Small intestine (tissue), 7 donors: ENCODE data around the gene SNRNP48. TPM values are rescaled to one million over a fixed set of nuclear protein-coding genes. Genes with fewer than 3 reads are reported as not detected.

ENCODE experiments used
- DNase-seq, 2 donors: peaks; one replicate each; pipeline versions ENCODE4 v3.0.0 to v3.0.0-alpha.2; 2013
- FAIRE-seq: peaks from 2 replicates; lab custom pipeline; 2012; peaks lifted over from hg19 to GRCh38; lab: Jason Lieb, UNC
- H3K27ac ChIP-seq, 3 donors: one replicate each; pipeline ENCODE4 v1.5.1; 2013; ENCODE audit warnings: low read length in 2 of 3, mild to moderate bottlenecking in 2 of 3, control low read depth in 1 of 3, inconsistent platforms in 1 of 3, low read depth in 1 of 3, moderate library complexity in 1 of 3
- H3K27me3 ChIP-seq, 3 donors: one replicate each; pipeline ENCODE4 v1.6.1; 2013; ENCODE audit warnings: low read length in 3 of 3, inconsistent platforms in 1 of 3; ENCODE audit not compliant: control insufficient read depth in 3 of 3, insufficient read depth in 3 of 3
- H3K36me3 ChIP-seq, 3 donors: one replicate each; pipeline ENCODE4 v1.6.1; 2013; ENCODE audit warnings: low read length in 3 of 3, inconsistent platforms in 1 of 3, low read depth in 1 of 3, mild to moderate bottlenecking in 1 of 3, moderate library complexity in 1 of 3; ENCODE audit not compliant: control insufficient read depth in 3 of 3, insufficient read depth in 2 of 3
- H3K4me1 ChIP-seq, 3 donors: one replicate each; pipeline ENCODE4 v1.6.1; 2013; ENCODE audit warnings: low read length in 2 of 3, inconsistent platforms in 1 of 3, low read depth in 1 of 3, mild to moderate bottlenecking in 1 of 3, moderate library complexity in 1 of 3; ENCODE audit not compliant: control insufficient read depth in 3 of 3, insufficient read depth in 2 of 3
- H3K4me3 ChIP-seq, 3 donors: one replicate each; pipeline ENCODE4 v1.5.1; 2013; ENCODE audit warnings: low read length in 3 of 3, control low read depth in 1 of 3, inconsistent platforms in 1 of 3, low read depth in 1 of 3, mild to moderate bottlenecking in 1 of 3, moderate library complexity in 1 of 3
- H3K9me3 ChIP-seq, 2 donors: one replicate each; pipeline ENCODE4 v1.6.1; 2013; ENCODE audit warnings: low read depth in 1 of 2, low read length in 1 of 2; ENCODE audit not compliant: control insufficient read depth in 2 of 2, insufficient read depth in 1 of 2
- WGBS, 3 donors: extraction: QIAGEN DNeasy Blood & Tissue Kit; methylation state at CpG; one replicate each; pipeline ENCODE4 v1.1.7; 2013; 5-methylcytosine and 5-hydroxymethylcytosine counted together
- polyA plus RNA-seq, 4 donors: library from polyadenylated mRNA; stranded (reverse) in 3 of 4; unstranded in 1 of 4; fragments of 200-250 nt in 3 of 4; fragments of 120-200 nt in 1 of 4; gene quantifications; one replicate each; pipeline versions ENCODE4 v1.2.1 to v1.2.3, GENCODE V29; 2013
- donor health status: healthy with polysubstance abuse.
- donor health status: control.
- donor health status: control.
- donor health status: Bipolar disorder and iron deficiency.
- donor health status: healthy.

The SNRNP48 gene
- polyA plus RNA-seq, 4 donors = 7.3 to 19.8 (median 8.4) TPM

DNA sequence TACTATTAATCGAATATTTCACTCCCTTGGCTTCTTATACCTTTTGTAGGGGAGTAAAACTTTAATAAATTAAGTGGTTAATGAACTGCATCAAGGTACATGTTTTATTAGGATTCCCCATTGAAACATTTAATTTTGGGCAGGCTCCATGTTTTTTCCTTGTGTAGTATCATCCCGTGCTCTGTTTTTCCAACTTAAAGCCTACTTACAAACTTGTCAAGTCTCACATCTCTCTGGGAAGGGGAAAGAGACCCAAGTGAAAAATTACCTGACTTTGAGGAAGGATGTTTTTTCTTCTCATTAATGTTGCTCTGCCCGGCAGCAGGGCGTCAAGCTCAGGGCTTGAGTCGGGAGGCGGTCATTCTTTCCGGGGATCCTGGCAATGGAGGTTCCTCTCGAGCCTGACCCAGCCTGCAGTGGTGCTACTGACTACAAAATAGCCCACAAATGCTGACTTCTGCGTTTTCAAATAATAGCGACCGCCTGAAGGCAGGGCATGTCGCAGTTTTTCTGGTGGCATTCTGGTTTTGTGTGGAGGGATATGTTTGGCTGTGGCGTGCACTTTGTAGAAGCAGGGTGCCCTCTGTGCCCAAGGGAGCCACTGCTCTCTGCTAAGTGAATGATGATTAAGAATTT, 46.1 kb upstream of the SNRNP48 start:
- Histone ChIP-seq H3K27me3 (peaks cover 0 to 13% (median 3%) of the 10 kb centered on the region in 3 donors), H3K36me3 (peaks cover 0 to 7% (median 0%) of the 10 kb centered on the region in 3 donors), H3K4me3 (peak overlapping the region; percentile 34 to 95 (median 75)), H3K4me1 (peaks cover 0 to 35% (median 0%) of the 10 kb centered on the region in 3 donors), H3K27ac (peak overlapping the region; percentile 53 to 98 (median 73)), H3K9me3 (peaks cover 0 to 3% of the 10 kb centered on the region in 2 donors)
- DNase-seq (peak; percentile 55 to 66), FAIRE-seq (no peak)
- WGBS, 3 donors = 11 to 33% (median 27%) methylated on average over 13 of the region's 13 CpGs

GRCh38 chr6:7544597-7544996, 45.4 kb upstream of the SNRNP48 start:
- DNase-seq (peak in 1 of 2 donors; percentile 26), FAIRE-seq (no peak)
- peaks cover 0 to 40% (median 0%) of the 10 kb centered on the region in 3 donors for H3K4me1 ChIP-seq
- H3K4me3 ChIP-seq = peak overlapping the region in 2 of 3 donors; percentile 30 to 95
- H3K27me3 ChIP-seq = peaks cover 0 to 13% (median 1%) of the 10 kb centered on the region in 3 donors
- peaks cover 0 to 3% of the 10 kb centered on the region in 2 donors for H3K9me3 ChIP-seq
- H3K36me3 ChIP-seq = peaks cover 0 to 7% (median 0%) of the 10 kb centered on the region in 3 donors
- peak overlapping the region in 1 of 3 donors; percentile 98 for H3K27ac ChIP-seq
- 19 to 44% (median 27%) methylated on average over 3 of the region's 3 CpGs for WGBS, 3 donors

DNA sequence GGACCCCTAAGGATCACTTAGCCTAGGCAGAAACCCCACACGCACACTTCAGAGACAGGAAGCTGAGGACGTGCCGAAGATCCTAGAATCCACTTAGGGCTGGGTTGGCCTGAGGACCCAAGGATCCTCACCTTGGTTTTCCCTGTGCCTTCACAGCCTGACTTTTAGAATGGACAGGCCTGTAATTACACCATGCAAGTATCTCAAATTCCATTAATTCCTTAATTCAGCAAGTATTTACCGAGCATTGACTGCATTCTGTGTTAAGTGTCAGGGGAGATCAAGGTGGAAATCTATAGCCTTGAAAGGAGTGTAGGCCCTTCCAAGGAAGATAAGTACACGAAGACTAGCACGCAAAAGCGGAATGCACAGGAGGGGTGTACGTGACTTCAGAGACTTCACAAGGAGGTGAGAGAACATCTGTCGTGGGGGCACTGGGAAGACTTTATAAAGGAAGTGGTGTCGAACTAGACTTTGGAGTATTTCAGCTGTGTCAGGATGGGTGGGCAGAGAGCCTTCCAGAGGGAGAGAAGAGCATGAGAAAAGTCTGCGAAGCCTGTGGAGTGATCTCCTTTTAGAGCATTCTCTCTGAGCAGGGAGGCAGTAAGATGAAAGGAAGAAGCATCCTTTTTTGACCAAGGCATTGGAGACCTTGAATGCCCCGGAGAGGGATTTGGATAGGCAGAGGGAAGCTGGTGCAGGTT, 44.5 kb upstream of the SNRNP48 start:
- peak; percentile 48 to 61 for DNase-seq
- H3K36me3 ChIP-seq = peaks cover 0 to 11% (median 0%) of the 10 kb centered on the region in 3 donors
- peaks cover 0 to 47% (median 3%) of the 10 kb centered on the region in 3 donors for H3K4me1 ChIP-seq
- WGBS, 3 donors = 19 to 62% (median 41%) methylated on average over 12 of the region's 12 CpGs
- peak overlapping the region; percentile 49 to 98 (median 73) for H3K27ac ChIP-seq
- H3K4me3 ChIP-seq = peak overlapping the region in 2 of 3 donors; percentile 6 to 17
- peaks cover 0 to 2% of the 10 kb centered on the region in 2 donors for H3K9me3 ChIP-seq
- no peak for FAIRE-seq
- H3K27me3 ChIP-seq = peaks cover 0 to 11% (median 0%) of the 10 kb centered on the region in 3 donors

DNA sequence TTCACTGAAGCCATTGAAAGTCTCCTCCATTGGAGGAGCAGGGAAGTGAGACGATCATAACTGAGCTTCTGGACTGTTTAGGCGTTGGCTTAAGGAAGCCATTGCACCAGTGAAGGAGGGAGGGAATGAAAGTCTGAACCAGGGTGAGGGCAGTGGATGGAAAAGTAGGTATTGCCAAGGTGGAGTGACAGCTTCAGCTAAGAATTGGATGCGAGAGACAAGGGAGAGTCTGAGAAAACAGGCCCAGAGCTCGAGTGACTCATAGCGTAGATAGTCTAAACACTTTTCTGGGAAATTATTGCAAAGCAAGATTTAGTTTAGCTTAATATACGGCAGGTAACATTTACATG, 44.0 kb upstream of the SNRNP48 start:
- Histone ChIP-seq H3K27me3 (peaks cover 0 to 8% (median 0%) of the 10 kb centered on the region in 3 donors), H3K9me3 (no peaks in the 10 kb centered on the region), H3K36me3 (peaks cover 0 to 11% (median 0%) of the 10 kb centered on the region in 3 donors), H3K27ac (peak overlapping the region; percentile 49 to 98 (median 73)), H3K4me1 (peaks cover 0 to 47% (median 3%) of the 10 kb centered on the region in 3 donors), H3K4me3 (peak overlapping the region in 2 of 3 donors; percentile 6 to 17)
- DNase-seq (peak; percentile 52 to 66), FAIRE-seq (no peak)
- WGBS, 3 donors = 26 to 57% (median 36%) methylated on average over 6 of the region's 6 CpGs

DNA sequence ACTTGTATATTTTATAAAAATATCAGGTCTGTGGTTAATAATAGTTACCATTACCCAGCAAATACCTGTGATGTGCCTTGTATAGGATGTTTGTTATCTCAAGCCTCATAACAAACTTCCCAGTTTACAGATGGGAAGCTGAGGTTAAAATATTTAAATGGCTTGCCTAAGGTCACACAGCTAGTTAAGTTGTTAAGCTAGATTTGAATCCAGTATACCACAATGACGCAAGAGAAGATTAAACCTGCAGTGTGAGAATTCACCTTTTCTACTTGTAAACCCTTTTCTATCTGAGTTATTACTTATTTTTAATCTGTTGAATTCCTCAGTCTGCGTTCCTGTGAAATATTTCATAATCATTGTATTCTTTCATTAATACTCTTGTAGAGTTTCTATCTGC, 43.6 kb upstream of the SNRNP48 start:
- DNase-seq (peak in 1 of 2 donors; percentile 26), FAIRE-seq (no peak)
- Histone ChIP-seq H3K9me3 (no peaks in the 10 kb centered on the region), H3K4me1 (peaks cover 0 to 49% (median 3%) of the 10 kb centered on the region in 3 donors), H3K27me3 (peaks cover 0 to 8% (median 0%) of the 10 kb centered on the region in 3 donors), H3K4me3 (no peak overlapping the region), H3K36me3 (peaks cover 0 to 14% (median 0%) of the 10 kb centered on the region in 3 donors), H3K27ac (peak overlapping the region in 2 of 3 donors; percentile 73 to 98)
- WGBS, 3 donors = 60 to 82% (median 67%) methylated on average over 2 of the region's 2 CpGs

GRCh38 chr6:7546896-7547295, 43.1 kb upstream of the SNRNP48 start:
- Histone ChIP-seq H3K27me3 (peaks cover 0 to 5% (median 0%) of the 10 kb centered on the region in 3 donors), H3K4me3 (peak overlapping the region in 1 of 3 donors; percentile 8), H3K9me3 (no peaks in the 10 kb centered on the region), H3K36me3 (peaks cover 0 to 16% (median 0%) of the 10 kb centered on the region in 3 donors), H3K27ac (peak overlapping the region; percentile 29 to 98 (median 94)), H3K4me1 (peaks cover 0 to 52% (median 3%) of the 10 kb centered on the region in 3 donors)
- DNase-seq (peak; percentile 54 to 63), FAIRE-seq (no peak)
- WGBS, 3 donors = 14 to 59% (median 44%) methylated on average over 4 of the region's 4 CpGs

DNA sequence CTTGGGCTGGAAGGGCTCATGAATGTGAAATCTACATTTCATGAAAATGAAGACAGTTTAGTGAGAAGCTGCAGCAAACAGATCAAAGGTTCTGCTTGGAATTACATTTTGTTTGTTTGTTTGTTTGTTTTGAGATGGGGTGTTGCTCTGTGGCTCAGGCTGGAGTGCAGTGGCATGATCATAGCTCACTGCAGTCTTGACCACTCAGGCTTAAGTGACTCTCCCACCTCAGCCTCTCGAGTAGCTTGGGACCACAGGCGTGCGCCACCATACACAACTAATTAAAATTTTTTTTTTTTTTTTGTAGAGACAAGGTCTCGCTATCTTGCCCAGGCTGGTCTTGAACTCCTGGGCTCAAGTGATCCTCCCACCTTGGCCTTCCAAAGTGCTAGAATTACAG, 42.7 kb upstream of the SNRNP48 start:
- peaks cover 0 to 52% (median 3%) of the 10 kb centered on the region in 3 donors for H3K4me1 ChIP-seq
- H3K4me3 ChIP-seq = peak overlapping the region in 1 of 3 donors; percentile 8
- peaks cover 0 to 16% (median 0%) of the 10 kb centered on the region in 3 donors for H3K36me3 ChIP-seq
- peaks cover 0 to 1% (median 0%) of the 10 kb centered on the region in 3 donors for H3K27me3 ChIP-seq
- DNase-seq = no peak
- no peak for FAIRE-seq
- H3K9me3 ChIP-seq = no peaks in the 10 kb centered on the region
- H3K27ac ChIP-seq = peak overlapping the region; percentile 29 to 98 (median 94)
- 74 to 90% (median 81%) methylated on average over 4 of the region's 4 CpGs for WGBS, 3 donors

DNA sequence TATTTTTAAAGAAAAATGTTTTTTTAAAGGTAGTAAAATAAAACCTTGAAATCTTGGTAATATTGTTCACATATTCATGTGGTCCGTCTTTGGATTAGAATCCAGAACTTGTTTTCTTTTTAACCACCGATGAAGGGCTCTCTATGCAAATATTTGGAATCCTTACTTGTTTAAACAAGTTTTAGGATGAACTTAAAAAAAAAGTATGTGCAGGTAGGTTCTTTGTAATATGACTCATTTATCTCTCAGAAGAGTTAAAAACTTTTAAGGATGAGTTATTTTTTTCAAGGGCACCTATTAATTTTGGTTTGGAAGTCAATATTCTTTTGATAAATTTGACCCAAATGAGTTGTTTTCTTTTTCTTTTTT, 39.6 kb upstream of the SNRNP48 start:
- Histone ChIP-seq H3K9me3 (no peaks in the 10 kb centered on the region), H3K36me3 (peaks cover 0 to 24% (median 0%) of the 10 kb centered on the region in 3 donors), H3K4me3 (no peak overlapping the region), H3K27ac (peak overlapping the region in 1 of 3 donors; percentile 98), H3K4me1 (peaks cover 0 to 55% (median 3%) of the 10 kb centered on the region in 3 donors), H3K27me3 (no peaks in the 10 kb centered on the region)
- 53 to 68% (median 63%) methylated on average over 2 of the region's 2 CpGs for WGBS, 3 donors
- no peak for DNase-seq
- no peak for FAIRE-seq
